ENCODE results near the gene LSMEM2. TPM values are rescaled to one million over a fixed set of nuclear protein-coding genes. Genes with fewer than 3 reads are reported as not detected.

Gene LSMEM2
- total and polyA plus RNA-seq, 2 of the 8 experiments (the other 6 are each of a cell fraction or from before 2014, with no cell fraction given), result 0.58 to 0.68 TPM

DNA sequence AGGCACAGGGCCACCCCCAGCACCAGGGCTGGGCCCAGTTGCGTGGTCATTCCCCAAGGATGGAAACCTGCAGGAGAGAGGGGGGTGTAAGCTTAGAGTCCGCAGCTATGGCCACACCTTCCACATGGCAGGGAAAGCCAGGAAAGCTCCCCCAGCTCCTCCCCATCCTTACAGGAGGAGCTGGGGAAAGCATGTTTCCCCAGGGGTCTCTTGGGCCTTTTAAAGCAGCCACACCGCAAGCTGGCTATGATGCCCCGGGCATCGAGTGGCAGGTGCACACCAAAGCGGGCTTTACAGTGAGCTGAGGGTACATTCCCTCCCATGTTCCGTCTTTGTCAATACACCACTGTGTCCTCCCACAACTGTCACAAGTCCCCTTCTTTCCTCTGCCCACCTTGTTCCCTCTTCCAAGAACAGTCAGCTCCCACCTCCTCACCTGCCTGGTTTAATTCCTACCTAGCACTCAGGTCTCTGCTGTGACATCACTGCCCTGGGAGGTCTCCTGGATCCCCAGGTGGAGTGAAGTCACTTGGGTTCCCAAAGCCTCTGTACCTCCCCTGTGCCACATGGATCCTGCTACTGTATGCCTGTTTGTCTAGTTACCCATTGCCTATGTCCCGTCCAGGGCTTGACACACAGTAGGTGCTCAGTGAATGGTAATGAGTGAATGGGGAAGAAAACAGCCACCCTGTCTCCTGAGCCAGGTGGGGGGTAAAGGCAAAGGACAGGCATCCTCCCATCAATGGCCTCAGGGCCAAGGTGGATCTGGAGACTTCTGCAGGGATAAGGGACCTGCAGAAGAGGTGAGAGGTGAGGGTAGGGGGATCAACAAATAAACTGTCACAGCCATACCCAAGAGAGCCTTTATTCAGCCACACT lies 16.9 kb downstream of the LSMEM2 start:
- H3K9ac ChIP-seq (replicated peaks in 1 of 4; ENCODE audit: extremely low read depth in 1 of 4, low read depth in 3 of 4, low read length in 3 of 4), result no peak overlapping the region
- H4K91ac ChIP-seq (replicated peaks; ENCODE audit: insufficient read length, low read length), result no peak overlapping the region
- no peak overlapping the region for H3K18ac ChIP-seq (ENCODE audit: extremely low read depth, low read length)
- no peaks in the 10 kb centered on the region; a peak in 1 of 7 replicates for H3K27me3 ChIP-seq (replicated peaks in 1 of 4; ENCODE audit: control insufficient read depth in 3 of 4, extremely low read depth in 1 of 4, insufficient read depth in 3 of 4, low read length in 3 of 4)
- H3K79me1 ChIP-seq (ENCODE audit: low read depth, low read length), result peaks cover 3% of the 10 kb centered on the region; the same call in 1 of the 2 replicates
- no peak overlapping the region for H2BK20ac ChIP-seq (ENCODE audit: low read length)
- TF ChIP-seq TEAD4 (IDR thresholded peaks at IDR 0.05; ENCODE audit: low read depth, low read length) (no peak), SP2 (IDR thresholded peaks at IDR 0.05; ENCODE audit: low read length) (no peak), YY1 (IDR thresholded peaks at IDR 0.05; ENCODE audit: low read depth, low read length) (no peak), EP300 (IDR thresholded peaks at IDR 0.05; ENCODE audit: borderline replicate concordance in 1 of 2, low read depth in 2 of 2, low read length in 2 of 2) (no peak)
- TF ChIP-seq, protein P1, sequence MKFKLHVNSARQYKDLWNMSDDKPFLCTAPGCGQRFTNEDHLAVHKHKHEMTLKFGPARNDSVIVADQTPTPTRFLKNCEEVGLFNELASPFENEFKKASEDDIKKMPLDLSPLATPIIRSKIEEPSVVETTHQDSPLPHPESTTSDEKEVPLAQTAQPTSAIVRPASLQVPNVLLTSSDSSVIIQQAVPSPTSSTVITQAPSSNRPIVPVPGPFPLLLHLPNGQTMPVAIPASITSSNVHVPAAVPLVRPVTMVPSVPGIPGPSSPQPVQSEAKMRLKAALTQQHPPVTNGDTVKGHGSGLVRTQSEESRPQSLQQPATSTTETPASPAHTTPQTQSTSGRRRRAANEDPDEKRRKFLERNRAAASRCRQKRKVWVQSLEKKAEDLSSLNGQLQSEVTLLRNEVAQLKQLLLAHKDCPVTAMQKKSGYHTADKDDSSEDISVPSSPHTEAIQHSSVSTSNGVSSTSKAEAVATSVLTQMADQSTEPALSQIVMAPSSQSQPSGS (IDR thresholded peaks at IDR 0.05; ENCODE audit: low read length), result no peak
- no peak overlapping the region for H3K23ac ChIP-seq (ENCODE audit: insufficient read length)
- POLR2A ChIA-PET (ENCODE audit: partially characterized antibody), result interaction anchor here (0.9 to 1.5 kb wide), 9 partner anchors 12 to 55 kb away, joined by 3 to 5 read pairs (median 3); partner anchors contain the start of gene HYAL2
- H4K8ac ChIP-seq (ENCODE audit: extremely low read depth, insufficient read depth, low read length), result no peak overlapping the region
- no peak overlapping the region for H2AK5ac ChIP-seq (ENCODE audit: low read depth, low read length)
- CTCF ChIA-PET (ENCODE audit: partially characterized antibody), result interaction anchor here (0.5 to 3.0 kb wide), 12 partner anchors 11 to 623 kb away, joined by 3 to 16 read pairs (median 3); partner anchors contain the start of gene HYAL2
- no peak overlapping the region for H3K14ac ChIP-seq (ENCODE audit: insufficient read length)
- H3K4ac ChIP-seq (replicated peaks; ENCODE audit: insufficient read length, low read depth, low read length), result no peak overlapping the region
- H3K4me1 ChIP-seq (replicated peaks in 1 of 4; ENCODE audit: control insufficient read depth in 3 of 4, insufficient read depth in 4 of 4, low read length in 3 of 4), result peaks cover 0 to 22% (median 9%) of the 10 kb centered on the region in 4 experiments; a peak in 5 of 7 replicates
- peaks cover 0 to 2% of the 10 kb centered on the region in 2 experiments for H4K20me1 ChIP-seq (replicated peaks in 1 of 2; ENCODE audit: control insufficient read depth in 1 of 2, insufficient read depth in 2 of 2, low read length in 2 of 2)
- H3K23me2 ChIP-seq (ENCODE audit: low read depth, low read length), result peaks cover 15% of the 10 kb centered on the region
- H3K79me2 ChIP-seq (ENCODE audit: control insufficient read depth in 1 of 2, insufficient read depth in 2 of 2, low read length in 2 of 2), result peaks cover 0 to 11% of the 10 kb centered on the region in 2 experiments; a peak in 3 of 4 replicates
- no peaks in the 10 kb centered on the region for H3K36me3 ChIP-seq (ENCODE audit: control insufficient read depth in 2 of 4, insufficient read depth in 4 of 4, low read length in 3 of 4)
- H3K27ac ChIP-seq (ENCODE audit: low read depth, low read length), result no peak overlapping the region
- H2AFZ ChIP-seq (ENCODE audit: low read length), result no peak overlapping the region
- no peak for DNase-seq (ENCODE audit: low read depth in 1 of 2, low spot score in 2 of 2)
- H3K4me2 ChIP-seq (ENCODE audit: insufficient read depth in 1 of 2, low read depth in 2 of 2, low read length in 2 of 2), result no peak overlapping the region
- H4K5ac ChIP-seq (ENCODE audit: insufficient read length, low read depth, low read length), result no peak overlapping the region
- H3K56ac ChIP-seq (replicated peaks; ENCODE audit: insufficient read length, low read depth, low read length), result no peak overlapping the region
- H2BK120ac ChIP-seq (replicated peaks; ENCODE audit: low read depth, low read length), result no peak overlapping the region
- FAIRE-seq, result no peak
- H2BK12ac ChIP-seq (ENCODE audit: low read depth, low read length), result no peak overlapping the region
- H3K4me3 ChIP-seq (ENCODE audit: extremely low read depth in 1 of 4, insufficient read depth in 2 of 4, low read depth in 3 of 4, low read length in 4 of 4), result no peak overlapping the region
- no peak overlapping the region for H2BK5ac ChIP-seq (ENCODE audit: low read depth, low read length)
- 85% methylated on average over 8 of the region's 8 CpGs; no CpG with 5 or more reads in 1 of the 2 experiments for WGBS, 2 experiments (ENCODE audit: extremely low coverage in 1 of 2, insufficient coverage in 1 of 2, insufficient read length in 1 of 2, insufficient replicate concordance in 2 of 2, low coverage in 1 of 2, low lambda C conversion rate in 2 of 2, missing lambda C conversion rate in 1 of 2)
- no peaks in the 10 kb centered on the region for H3K9me3 ChIP-seq (ENCODE audit: insufficient read depth in 2 of 2, low read depth in 1 of 2, low read length in 1 of 2)
- no peak overlapping the region for H2BK15ac ChIP-seq (ENCODE audit: low read length)
